ENCODE results near the gene NOSTRIN.
"Not testable (repeated sequence)": the region's sequence is repeated elsewhere in the genome, so short reads cannot be mapped to it uniquely, and the experiment has no call there.

NOSTRIN gene

GRCh38 chr2:168801961-168802858 lies at the start of gene NOSTRIN:
Gene NOSTRIN (plus strand): TSS chr2:168802637. CDS start chr2:168802647, 10 bp downstream.
- H3K4me1 ChIP-seq (ENCODE audit: control insufficient read depth in 5 of 5, insufficient read depth in 5 of 5, low read length in 5 of 5), result peaks cover 0 to 60% (median 14%) of the 10 kb centered on the region in 5 donors
- peak within 1 kb of the TSS; percentile 63 for H3K27ac ChIP-seq (ENCODE audit: low read depth, low read length)
- peak within 1 kb of the TSS; percentile 8 to 77 (median 70) for H3K4me3 ChIP-seq (ENCODE audit: low read depth in 1 of 5, low read length in 5 of 5)
- H3K9me3 ChIP-seq (ENCODE audit: control insufficient read depth in 5 of 5, low read length in 5 of 5), result no peaks in the 10 kb centered on the region
- H3K9ac ChIP-seq (ENCODE audit: low read length in 5 of 5), result peak within 1 kb of the TSS in 3 of 5 donors; percentile 8 to 74 (median 20)
- H3K27me3 ChIP-seq (ENCODE audit: control insufficient read depth in 5 of 5, insufficient read depth in 4 of 5, low read length in 5 of 5), result no peaks in the 10 kb centered on the region
- peaks cover 0 to 2% (median 0%) of the 10 kb centered on the region in 5 donors for H3K36me3 ChIP-seq (ENCODE audit: control insufficient read depth in 5 of 5, insufficient read depth in 5 of 5, low read length in 5 of 5)

DNA sequence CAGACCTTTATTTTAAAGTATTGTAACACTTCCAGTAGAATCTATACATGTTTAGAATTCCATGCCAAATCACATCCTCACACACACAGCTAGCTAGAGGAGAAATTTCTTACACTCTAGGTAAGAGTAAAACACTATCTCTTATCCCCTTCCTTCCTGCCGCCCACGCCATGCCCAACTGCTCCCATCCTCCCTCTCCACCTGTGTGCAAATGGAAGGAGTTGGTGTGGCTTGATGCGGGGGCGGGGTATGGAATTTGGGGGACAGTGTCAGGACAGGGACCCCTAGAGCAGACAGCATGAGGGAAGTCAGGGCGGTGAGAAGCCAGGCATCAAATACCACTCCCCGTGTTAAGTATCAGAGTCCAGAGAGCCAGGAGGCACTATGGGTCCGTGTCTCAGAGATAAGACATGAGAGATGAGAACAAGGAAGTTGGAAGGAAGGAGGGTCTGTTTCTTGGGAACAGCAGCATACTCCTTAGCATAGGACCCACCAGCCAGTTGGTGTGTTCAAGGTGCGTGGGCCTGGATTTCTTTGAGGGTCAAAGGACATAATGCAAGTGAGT lies 48.6 kb upstream of the NOSTRIN start:
- Histone ChIP-seq H3K9me3 (ENCODE audit: control insufficient read depth in 5 of 5, low read length in 5 of 5) (no peaks in the 10 kb centered on the region), H3K27ac (ENCODE audit: low read depth, low read length) (no peak overlapping the region), H3K9ac (ENCODE audit: low read length in 5 of 5) (no peak overlapping the region), H3K36me3 (ENCODE audit: control insufficient read depth in 5 of 5, insufficient read depth in 5 of 5, low read length in 5 of 5) (peaks cover 0 to 6% (median 0%) of the 10 kb centered on the region in 5 donors), H3K4me3 (ENCODE audit: low read depth in 1 of 5, low read length in 5 of 5) (no peak overlapping the region), H3K4me1 (ENCODE audit: control insufficient read depth in 5 of 5, insufficient read depth in 5 of 5, low read length in 5 of 5) (peaks cover 0 to 10% (median 0%) of the 10 kb centered on the region in 5 donors), H3K27me3 (ENCODE audit: control insufficient read depth in 5 of 5, insufficient read depth in 4 of 5, low read length in 5 of 5) (no peaks in the 10 kb centered on the region)

DNA sequence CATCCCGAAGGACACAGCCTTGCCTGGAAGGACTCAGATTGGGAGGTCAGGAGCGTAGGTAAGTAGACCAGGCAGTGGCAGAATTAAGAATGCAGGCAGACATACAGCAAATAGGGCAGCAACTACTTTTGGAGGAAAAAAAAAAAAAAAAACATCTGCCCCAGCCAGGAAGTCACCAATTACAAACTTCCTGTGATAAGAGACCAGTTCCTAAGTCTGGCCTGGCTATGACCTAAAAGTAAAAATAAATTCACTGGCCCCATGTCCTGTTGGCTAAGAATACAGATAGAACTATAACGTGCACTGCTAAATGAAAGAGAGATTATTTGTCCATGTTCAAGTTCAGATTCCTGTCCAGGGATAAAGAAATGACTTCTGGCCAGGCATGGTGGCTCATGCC lies 45.2 kb upstream of the NOSTRIN start:
- H3K27ac ChIP-seq (ENCODE audit: low read depth, low read length), result no peak overlapping the region
- H3K36me3 ChIP-seq (ENCODE audit: control insufficient read depth in 5 of 5, insufficient read depth in 5 of 5, low read length in 5 of 5), result peaks cover 0 to 6% (median 0%) of the 10 kb centered on the region in 5 donors
- H3K9ac ChIP-seq (ENCODE audit: low read length in 5 of 5), result no peak overlapping the region
- no peak overlapping the region for H3K4me3 ChIP-seq (ENCODE audit: low read depth in 1 of 5, low read length in 5 of 5)
- H3K9me3 ChIP-seq (ENCODE audit: control insufficient read depth in 5 of 5, low read length in 5 of 5), result no peaks in the 10 kb centered on the region
- peaks cover 0 to 10% (median 0%) of the 10 kb centered on the region in 5 donors for H3K4me1 ChIP-seq (ENCODE audit: control insufficient read depth in 5 of 5, insufficient read depth in 5 of 5, low read length in 5 of 5)
- no peaks in the 10 kb centered on the region for H3K27me3 ChIP-seq (ENCODE audit: control insufficient read depth in 5 of 5, insufficient read depth in 4 of 5, low read length in 5 of 5)

GRCh38 chr2:168758970-168759820 lies 43.2 kb upstream of the NOSTRIN start:
- H3K36me3 ChIP-seq (ENCODE audit: control insufficient read depth in 5 of 5, insufficient read depth in 5 of 5, low read length in 5 of 5), result peaks cover 0 to 6% (median 0%) of the 10 kb centered on the region in 5 donors
- H3K4me1 ChIP-seq (ENCODE audit: control insufficient read depth in 5 of 5, insufficient read depth in 5 of 5, low read length in 5 of 5), result peaks cover 0 to 10% (median 0%) of the 10 kb centered on the region in 5 donors
- H3K27ac ChIP-seq (ENCODE audit: low read depth, low read length), result no peak overlapping the region
- no peak overlapping the region for H3K9ac ChIP-seq (ENCODE audit: low read length in 5 of 5)
- no peak overlapping the region for H3K4me3 ChIP-seq (ENCODE audit: low read depth in 1 of 5, low read length in 5 of 5)
- H3K27me3 ChIP-seq (ENCODE audit: control insufficient read depth in 5 of 5, insufficient read depth in 4 of 5, low read length in 5 of 5), result no peaks in the 10 kb centered on the region
- no peaks in the 10 kb centered on the region for H3K9me3 ChIP-seq (ENCODE audit: control insufficient read depth in 5 of 5, low read length in 5 of 5)

DNA sequence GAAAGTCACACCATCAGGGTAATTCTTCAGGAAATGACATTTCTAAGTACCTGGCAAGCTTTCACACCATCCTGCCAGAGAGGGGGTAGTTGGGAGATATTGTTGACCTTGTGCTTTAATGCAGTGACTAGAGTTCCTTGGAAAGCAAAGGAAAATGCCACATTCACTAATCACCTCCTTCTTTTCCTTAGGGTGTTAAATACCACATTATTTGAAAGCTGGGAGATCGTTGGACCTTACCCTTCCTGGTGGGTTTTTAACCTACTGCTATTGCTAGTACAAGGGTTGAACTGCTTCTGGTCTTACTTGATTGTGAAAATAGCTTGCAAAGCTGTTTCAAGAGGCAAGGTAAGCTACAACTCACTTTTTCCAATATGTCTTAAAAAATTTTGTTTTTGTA lies 37.0 kb upstream of the NOSTRIN start:
- Histone ChIP-seq H3K4me3 (ENCODE audit: low read depth in 1 of 5, low read length in 5 of 5) (no peak overlapping the region), H3K9ac (ENCODE audit: low read length in 5 of 5) (no peak overlapping the region), H3K9me3 (ENCODE audit: control insufficient read depth in 5 of 5, low read length in 5 of 5) (no peaks in the 10 kb centered on the region), H3K27ac (ENCODE audit: low read depth, low read length) (no peak overlapping the region), H3K27me3 (ENCODE audit: control insufficient read depth in 5 of 5, insufficient read depth in 4 of 5, low read length in 5 of 5) (no peaks in the 10 kb centered on the region), H3K36me3 (ENCODE audit: control insufficient read depth in 5 of 5, insufficient read depth in 5 of 5, low read length in 5 of 5) (peaks cover 0 to 6% (median 0%) of the 10 kb centered on the region in 5 donors), H3K4me1 (ENCODE audit: control insufficient read depth in 5 of 5, insufficient read depth in 5 of 5, low read length in 5 of 5) (no peaks in the 10 kb centered on the region)

DNA sequence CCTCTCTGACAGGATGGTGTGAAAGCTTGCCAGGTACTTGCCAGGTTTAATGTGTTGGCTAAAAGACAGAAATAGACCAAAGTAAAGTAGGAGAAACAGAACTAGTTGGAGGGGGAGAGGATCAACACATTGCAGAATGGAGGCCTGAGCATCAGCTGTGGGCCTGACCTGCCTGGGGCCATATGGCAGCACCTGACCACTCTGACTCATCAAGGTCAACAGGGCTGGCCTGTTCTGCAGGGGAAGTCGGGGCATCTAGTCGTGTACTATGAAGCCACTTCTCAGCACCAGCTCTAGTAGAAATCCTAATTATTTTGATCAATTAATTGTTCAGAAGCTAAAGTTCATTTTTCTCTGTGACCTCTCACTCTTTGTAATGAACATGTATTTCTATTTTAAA lies 35.8 kb upstream of the NOSTRIN start:
- no peak overlapping the region for H3K9ac ChIP-seq (ENCODE audit: low read length in 5 of 5)
- H3K9me3 ChIP-seq (ENCODE audit: control insufficient read depth in 5 of 5, low read length in 5 of 5), result no peaks in the 10 kb centered on the region
- H3K27ac ChIP-seq (ENCODE audit: low read depth, low read length), result no peak overlapping the region
- no peaks in the 10 kb centered on the region for H3K4me1 ChIP-seq (ENCODE audit: control insufficient read depth in 5 of 5, insufficient read depth in 5 of 5, low read length in 5 of 5)
- peaks cover 0 to 6% (median 0%) of the 10 kb centered on the region in 5 donors for H3K36me3 ChIP-seq (ENCODE audit: control insufficient read depth in 5 of 5, insufficient read depth in 5 of 5, low read length in 5 of 5)
- no peaks in the 10 kb centered on the region for H3K27me3 ChIP-seq (ENCODE audit: control insufficient read depth in 5 of 5, insufficient read depth in 4 of 5, low read length in 5 of 5)
- H3K4me3 ChIP-seq (ENCODE audit: low read depth in 1 of 5, low read length in 5 of 5), result no peak overlapping the region

GRCh38 chr2:168767258-168767657 lies 35.2 kb upstream of the NOSTRIN start:
- Histone ChIP-seq H3K9me3 (ENCODE audit: control insufficient read depth in 5 of 5, low read length in 5 of 5) (no peaks in the 10 kb centered on the region), H3K36me3 (ENCODE audit: control insufficient read depth in 5 of 5, insufficient read depth in 5 of 5, low read length in 5 of 5) (peaks cover 0 to 6% (median 0%) of the 10 kb centered on the region in 5 donors), H3K9ac (ENCODE audit: low read length in 5 of 5) (no peak overlapping the region), H3K4me1 (ENCODE audit: control insufficient read depth in 5 of 5, insufficient read depth in 5 of 5, low read length in 5 of 5) (no peaks in the 10 kb centered on the region), H3K27me3 (ENCODE audit: control insufficient read depth in 5 of 5, insufficient read depth in 4 of 5, low read length in 5 of 5) (no peaks in the 10 kb centered on the region), H3K27ac (ENCODE audit: low read depth, low read length) (no peak overlapping the region), H3K4me3 (ENCODE audit: low read depth in 1 of 5, low read length in 5 of 5) (no peak overlapping the region)

GRCh38 chr2:168768357-168768756 lies 34.1 kb upstream of the NOSTRIN start:
- not testable (repeated sequence) for H3K9ac ChIP-seq (ENCODE audit: low read length in 5 of 5); H3K27ac ChIP-seq (ENCODE audit: low read depth, low read length); H3K36me3 ChIP-seq (ENCODE audit: control insufficient read depth in 5 of 5, insufficient read depth in 5 of 5, low read length in 5 of 5); H3K4me1 ChIP-seq (ENCODE audit: control insufficient read depth in 5 of 5, insufficient read depth in 5 of 5, low read length in 5 of 5); H3K27me3 ChIP-seq (ENCODE audit: control insufficient read depth in 5 of 5, insufficient read depth in 4 of 5, low read length in 5 of 5); H3K4me3 ChIP-seq (ENCODE audit: low read depth in 1 of 5, low read length in 5 of 5); H3K9me3 ChIP-seq (ENCODE audit: control insufficient read depth in 5 of 5, low read length in 5 of 5)

- Histone ChIP-seq H3K27me3 (ENCODE audit: control insufficient read depth in 5 of 5, insufficient read depth in 4 of 5, low read length in 5 of 5) (no peaks in the 10 kb centered on the region), H3K9me3 (ENCODE audit: control insufficient read depth in 5 of 5, low read length in 5 of 5) (peaks cover 0 to 2% (median under 1%) of the 10 kb centered on the region in 5 donors), H3K36me3 (ENCODE audit: control insufficient read depth in 5 of 5, insufficient read depth in 5 of 5, low read length in 5 of 5) (peaks cover 0 to 6% (median 0%) of the 10 kb centered on the region in 5 donors), H3K4me3 (ENCODE audit: low read depth in 1 of 5, low read length in 5 of 5) (no peak overlapping the region), H3K4me1 (ENCODE audit: control insufficient read depth in 5 of 5, insufficient read depth in 5 of 5, low read length in 5 of 5) (peaks cover 0 to 5% (median 0%) of the 10 kb centered on the region in 5 donors), H3K27ac (ENCODE audit: low read depth, low read length) (no peak overlapping the region), H3K9ac (ENCODE audit: low read length in 5 of 5) (no peak overlapping the region)
Observed at GRCh38 chr2:168770796-168771195, 31.6 kb upstream of the NOSTRIN start.

All from subcutaneous abdominal adipose tissue (tissue), 5 donors.